Motor neuron (in vitro differentiated cells): ENCODE measurements around the gene ATP5PO. TPM values are rescaled to one million over a fixed set of nuclear protein-coding genes. Genes with fewer than 3 reads are reported as not detected.

Experiments
- ATAC-seq, 8 experiments: fragments of 200-7000 bp; cut with Tn5 transposase; replicated peaks in 6 of 8; 2 replicates each; pipeline ENCODE4 v1.8.0; 2021; ENCODE audit warnings: mild to moderate bottlenecking in 8 of 8, moderate library complexity in 8 of 8
- H3K27ac ChIP-seq, 2 donors: fragments of 250-450 bp; sonication (Bioruptor Pico); 2 replicates each; pipeline ENCODE4 v1.9.0; 2021; ENCODE audit warnings: antibody characterized with exemption in 2 of 2, mild to moderate bottlenecking in 2 of 2, moderate library complexity in 1 of 2
- H3K4me1 ChIP-seq, 2 donors: fragments of 250-450 bp; sonication (Bioruptor Pico); replicated peaks in 1 of 2; 2 replicates each; pipeline ENCODE4 v1.6.1; 2021; ENCODE audit warnings: antibody characterized with exemption in 2 of 2, mild to moderate bottlenecking in 2 of 2, moderate library complexity in 1 of 2
- H3K4me3 ChIP-seq, 5 donors: fragments of 250-450 bp; sonication (Bioruptor Pico); 2 replicates each; pipeline ENCODE4 v1.9.0; 2021; ENCODE audit warnings: antibody characterized with exemption in 5 of 5, mild to moderate bottlenecking in 5 of 5, moderate library complexity in 4 of 5
- WGBS, 10 experiments: fragments of 450-650 bp; shearing (Covaris generic); methylation state at CpG; one replicate each; pipeline ENCODE4 v1.0.0; 2022; 5-methylcytosine and 5-hydroxymethylcytosine counted together
- in situ Hi-C, 9 experiments: fragments of 400-800 bp; cut with MboI; loops; one replicate each; pipeline ENCODE4 v1.15.0; 2021; ENCODE audit warnings: low sequenced_read_pairs in 9 of 9, low pct_unique_long_range_greater_than_20kb in 2 of 9; ENCODE audit not compliant: unreplicated experiment in 9 of 9
- total RNA-seq, 8 experiments: library from RNA; unstranded; fragments of 300-600 nt; gene quantifications; 2 replicates each; pipeline versions ENCODE4 v1.2.3 to v1.2.4, GENCODE V29; 2022

ATP5PO gene, protein sequence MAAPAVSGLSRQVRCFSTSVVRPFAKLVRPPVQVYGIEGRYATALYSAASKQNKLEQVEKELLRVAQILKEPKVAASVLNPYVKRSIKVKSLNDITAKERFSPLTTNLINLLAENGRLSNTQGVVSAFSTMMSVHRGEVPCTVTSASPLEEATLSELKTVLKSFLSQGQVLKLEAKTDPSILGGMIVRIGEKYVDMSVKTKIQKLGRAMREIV
- 100 to 1,000 TPM; 237 to 347 (median 278) TPM for total RNA-seq

DNA sequence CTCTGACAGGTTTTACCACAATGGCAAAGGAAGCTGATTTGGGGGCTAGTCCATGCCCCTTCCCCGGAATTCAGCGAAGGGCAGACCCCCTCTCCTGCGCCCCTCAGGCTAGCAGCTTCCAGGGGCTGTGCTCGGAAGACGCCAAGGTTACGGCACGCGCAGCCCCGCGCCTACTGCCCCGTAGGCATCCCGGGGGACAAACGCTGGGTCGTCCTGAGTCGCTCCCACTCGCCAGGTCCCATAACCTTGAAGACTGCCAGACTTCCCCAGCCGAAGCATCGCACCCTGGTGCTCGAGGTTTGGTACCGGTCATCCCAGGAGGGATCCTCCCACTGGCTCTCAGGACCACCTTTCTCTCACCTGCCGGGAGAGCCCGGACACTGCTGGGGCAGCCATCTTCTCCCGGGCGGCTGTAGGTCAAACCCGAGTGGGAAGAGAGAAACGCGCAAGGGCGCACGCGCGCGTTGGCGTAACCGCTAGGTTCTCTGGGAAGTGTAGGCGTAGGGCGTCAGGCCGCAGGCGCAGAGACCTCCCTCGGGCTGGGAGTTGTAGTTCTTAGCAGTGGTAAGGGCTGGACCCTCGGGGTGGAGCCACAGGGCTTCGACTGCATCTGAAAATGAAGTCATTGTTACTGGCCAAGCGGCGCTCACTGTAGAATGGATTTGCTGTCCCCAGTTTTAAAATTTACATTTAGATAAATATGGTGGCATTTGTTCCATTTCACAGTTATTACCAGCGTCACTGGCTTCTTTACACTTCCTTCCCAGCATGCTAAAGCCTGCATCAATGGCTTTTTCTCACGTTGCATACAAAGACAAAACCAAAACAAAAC is at the start of gene ATP5PO:
ATP5PO (minus strand) TSS at position 437 of the 832 bp plus-strand sequence; CDS start at position 396, 41 bp downstream.
- 0 to 12% (median 3%) methylated on average over 1 to 16 of the region's 45 CpGs; no CpG with 5 or more reads in 2 of the 10 experiments for WGBS, 10 experiments
- in situ Hi-C loops = loop anchor here in 1 of 9 experiments (25.0 kb wide), 1 partner anchor 697 kb away; the partner anchor contains the start of gene RCAN1
- peak; percentile 96 to 100 (median 100) for ATAC-seq
- H3K4me3 ChIP-seq = peak within 1 kb of the TSS; percentile 61 to 93 (median 85)
- H3K4me1 ChIP-seq = peaks cover 8 to 15% of the 10 kb centered on the region in 2 donors
- peak within 1 kb of the TSS; percentile 67 to 81 for H3K27ac ChIP-seq

DNA sequence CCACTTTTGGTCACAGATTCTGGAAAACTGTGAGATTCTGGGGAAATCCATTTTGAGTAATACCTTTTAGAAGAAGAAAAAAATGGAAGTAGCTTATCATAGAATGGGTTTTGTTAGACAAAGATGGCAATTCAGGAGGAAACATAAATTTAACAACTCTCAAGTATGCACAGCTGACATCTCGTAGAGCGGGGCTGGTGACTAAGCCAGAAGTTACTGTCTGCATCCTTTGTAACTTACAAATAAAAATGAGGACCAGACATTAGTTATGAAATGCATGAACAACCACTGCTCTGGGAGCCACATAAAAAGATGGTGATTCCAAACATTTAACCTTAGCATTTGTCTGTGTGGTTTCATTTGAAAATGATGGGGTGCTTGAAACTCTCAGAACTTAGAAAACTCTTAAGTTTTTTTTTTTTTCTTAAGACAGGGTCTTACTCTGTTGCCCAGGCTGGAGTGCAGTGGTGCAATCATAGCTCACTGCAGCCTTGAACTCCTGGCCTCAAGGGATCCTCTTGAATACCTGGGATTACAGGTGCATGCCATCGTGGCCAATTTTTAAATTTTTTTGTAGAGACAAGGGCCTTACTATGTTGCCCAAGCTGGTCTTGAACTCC is 49.2 kb upstream of the ATP5PO start:
- Histone ChIP-seq H3K27ac (no peak overlapping the region), H3K4me3 (no peak overlapping the region), H3K4me1 (peaks cover 3 to 16% of the 10 kb centered on the region in 2 donors)
- in situ Hi-C loops = no loop called here
- 24 to 100% (median 93%) methylated on average over 1 to 3 of the region's 3 CpGs; no CpG with 5 or more reads in 1 of the 10 experiments for WGBS, 10 experiments
- no peak for ATAC-seq

DNA sequence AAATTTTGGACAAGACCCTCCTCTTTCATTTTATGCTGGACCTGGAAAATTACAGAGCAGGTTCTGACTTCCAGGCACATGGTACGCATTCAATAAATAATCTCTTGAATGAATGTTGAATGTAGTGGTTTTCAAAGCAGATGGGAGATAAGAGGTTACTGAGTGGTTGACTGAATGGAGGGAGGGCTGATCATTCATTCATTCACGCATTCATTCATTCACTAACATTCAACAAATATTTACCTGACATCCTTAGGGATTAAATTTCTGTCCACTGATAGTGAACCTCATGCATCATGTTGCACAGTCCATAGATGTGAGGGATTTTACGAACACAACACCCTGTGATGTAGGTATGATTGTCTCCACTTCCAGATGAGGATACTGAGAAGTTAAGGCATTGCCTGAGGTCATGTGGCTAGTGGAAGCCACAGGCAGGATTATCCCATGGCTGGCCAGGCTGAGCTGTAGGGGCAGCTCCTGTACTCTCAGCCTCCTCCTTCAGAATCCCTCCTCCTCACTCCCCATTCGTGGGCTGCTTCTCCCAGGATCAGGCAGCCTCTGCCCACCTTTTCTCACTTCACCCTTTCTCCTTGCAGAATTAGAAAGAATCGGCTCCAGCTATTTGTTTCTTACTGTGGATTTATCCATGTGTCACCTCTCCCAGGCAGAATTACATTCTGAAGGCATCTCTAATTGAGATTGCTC is 48.4 kb upstream of the ATP5PO start:
- no peak for ATAC-seq
- in situ Hi-C loops = no loop called here
- WGBS, 10 experiments = 71 to 100% (median 85%) methylated on average over 1 to 3 of the region's 5 CpGs
- Histone ChIP-seq H3K27ac (no peak overlapping the region), H3K4me3 (no peak overlapping the region), H3K4me1 (peaks cover 3 to 16% of the 10 kb centered on the region in 2 donors)

DNA sequence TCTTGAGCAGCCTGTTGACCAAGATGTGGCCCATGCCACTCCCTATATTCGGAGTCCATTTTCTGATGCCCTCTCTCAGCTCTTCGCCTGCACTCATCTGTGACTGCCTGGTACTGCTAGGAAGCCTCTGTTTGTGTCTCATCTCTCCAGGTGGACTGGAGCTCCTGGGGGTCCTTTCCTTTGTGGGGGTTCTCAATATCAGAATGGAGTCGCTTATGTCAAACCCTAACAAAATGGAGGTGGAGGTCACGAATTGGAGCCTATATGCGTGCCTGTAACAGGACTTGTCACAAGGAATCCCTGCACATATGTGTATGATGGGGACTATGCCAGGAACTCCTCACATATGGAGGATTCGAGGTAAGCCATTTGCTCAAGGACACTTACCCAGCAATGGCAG is 46.7 kb upstream of the ATP5PO start:
- no peak overlapping the region for H3K27ac ChIP-seq
- no peak overlapping the region for H3K4me3 ChIP-seq
- no peak for ATAC-seq
- in situ Hi-C loops = no loop called here
- WGBS, 10 experiments = 50 to 100% (median 95%) methylated on average over 1 to 6 of the region's 6 CpGs; no CpG with 5 or more reads in 3 of the 10 experiments
- peaks cover 3 to 8% of the 10 kb centered on the region in 2 donors for H3K4me1 ChIP-seq

DNA sequence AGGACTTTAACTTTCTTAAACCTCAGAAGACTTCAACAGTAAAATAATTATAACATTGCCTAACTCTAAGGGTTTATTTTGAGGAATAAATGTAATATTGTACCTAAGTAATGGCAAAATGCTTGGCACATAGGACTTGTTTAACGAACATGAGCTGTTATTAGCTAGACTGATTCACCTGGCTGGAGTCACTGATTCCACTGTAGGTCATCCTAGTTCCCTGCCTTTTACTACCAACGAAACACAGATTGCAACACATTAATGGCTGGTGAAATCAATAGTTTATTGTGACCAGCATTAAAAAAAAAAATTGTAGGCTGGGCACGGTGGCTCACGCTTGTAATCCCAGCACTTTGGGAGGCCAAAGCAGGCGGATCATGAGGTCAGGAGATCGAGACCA is 45.5 kb upstream of the ATP5PO start:
- in situ Hi-C loops = no loop called here
- Histone ChIP-seq H3K27ac (no peak overlapping the region), H3K4me3 (no peak overlapping the region), H3K4me1 (no peaks in the 10 kb centered on the region)
- 38 to 94% (median 69%) methylated on average over 1 to 5 of the region's 6 CpGs; no CpG with 5 or more reads in 1 of the 10 experiments for WGBS, 10 experiments
- no peak for ATAC-seq

DNA sequence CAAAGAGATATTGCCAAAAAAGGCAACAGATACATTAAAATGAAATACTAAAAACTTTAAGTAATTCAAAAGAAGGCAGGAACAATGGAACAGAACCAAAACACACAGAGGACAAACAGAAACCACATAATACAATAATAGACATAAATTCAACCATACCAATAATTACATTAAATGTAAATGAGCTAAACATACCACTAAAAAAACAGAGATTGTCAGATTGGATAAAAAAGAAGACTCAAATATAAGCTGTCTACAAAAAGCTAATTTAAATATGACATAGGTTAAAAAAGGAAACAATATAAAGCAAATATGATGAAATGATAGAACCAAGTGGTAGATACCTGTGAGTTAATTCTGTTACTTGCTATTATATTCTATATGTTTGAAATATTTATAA is 44.1 kb upstream of the ATP5PO start:
- H3K4me1 ChIP-seq = no peaks in the 10 kb centered on the region
- ATAC-seq = no peak
- H3K4me3 ChIP-seq = no peak overlapping the region
- no peak overlapping the region for H3K27ac ChIP-seq
- in situ Hi-C loops = no loop called here

DNA sequence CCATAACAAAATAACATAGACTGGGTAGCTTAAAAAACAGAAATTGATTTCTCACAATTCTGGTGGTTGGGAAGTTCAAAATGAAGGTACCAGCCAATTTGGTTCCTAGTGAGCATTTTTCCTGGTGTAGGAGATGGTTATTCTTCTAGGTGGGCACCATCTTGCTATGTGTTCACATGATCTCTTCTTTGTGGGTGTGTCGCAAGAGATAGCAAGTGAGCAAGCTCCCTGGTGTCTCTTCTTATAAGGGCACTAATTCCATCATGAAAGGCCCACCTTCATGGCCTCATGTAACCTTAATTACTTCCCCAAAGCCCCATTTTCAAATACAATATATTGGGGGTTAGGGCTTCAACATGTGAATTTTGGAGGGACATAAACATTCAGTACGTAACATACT is 38.8 kb upstream of the ATP5PO start:
- peaks cover 2 to 3% of the 10 kb centered on the region in 2 donors for H3K4me1 ChIP-seq
- ATAC-seq = no peak
- no peak overlapping the region for H3K27ac ChIP-seq
- 24 to 100% (median 97%) methylated on average over 1 to 2 of the region's 2 CpGs; no CpG with 5 or more reads in 2 of the 10 experiments for WGBS, 10 experiments
- in situ Hi-C loops = no loop called here
- no peak overlapping the region for H3K4me3 ChIP-seq

GRCh38 chr21:33951276-33952178 is 35.9 kb upstream of the ATP5PO start:
- Histone ChIP-seq H3K4me1 (peaks cover 26 to 28% of the 10 kb centered on the region in 2 donors), H3K27ac (no peak overlapping the region), H3K4me3 (no peak overlapping the region)
- ATAC-seq = no peak
- in situ Hi-C loops = no loop called here
- 33 to 97% (median 83%) methylated on average over 1 to 6 of the region's 8 CpGs; no CpG with 5 or more reads in 3 of the 10 experiments for WGBS, 10 experiments

GRCh38 chr21:33950431-33951079 is 35.0 kb upstream of the ATP5PO start:
- H3K27ac ChIP-seq = no peak overlapping the region
- ATAC-seq = no peak
- peaks cover 26 to 28% of the 10 kb centered on the region in 2 donors for H3K4me1 ChIP-seq
- 50 to 95% (median 83%) methylated on average over 2 to 6 of the region's 10 CpGs; no CpG with 5 or more reads in 2 of the 10 experiments for WGBS, 10 experiments
- in situ Hi-C loops = no loop called here
- H3K4me3 ChIP-seq = no peak overlapping the region

DNA sequence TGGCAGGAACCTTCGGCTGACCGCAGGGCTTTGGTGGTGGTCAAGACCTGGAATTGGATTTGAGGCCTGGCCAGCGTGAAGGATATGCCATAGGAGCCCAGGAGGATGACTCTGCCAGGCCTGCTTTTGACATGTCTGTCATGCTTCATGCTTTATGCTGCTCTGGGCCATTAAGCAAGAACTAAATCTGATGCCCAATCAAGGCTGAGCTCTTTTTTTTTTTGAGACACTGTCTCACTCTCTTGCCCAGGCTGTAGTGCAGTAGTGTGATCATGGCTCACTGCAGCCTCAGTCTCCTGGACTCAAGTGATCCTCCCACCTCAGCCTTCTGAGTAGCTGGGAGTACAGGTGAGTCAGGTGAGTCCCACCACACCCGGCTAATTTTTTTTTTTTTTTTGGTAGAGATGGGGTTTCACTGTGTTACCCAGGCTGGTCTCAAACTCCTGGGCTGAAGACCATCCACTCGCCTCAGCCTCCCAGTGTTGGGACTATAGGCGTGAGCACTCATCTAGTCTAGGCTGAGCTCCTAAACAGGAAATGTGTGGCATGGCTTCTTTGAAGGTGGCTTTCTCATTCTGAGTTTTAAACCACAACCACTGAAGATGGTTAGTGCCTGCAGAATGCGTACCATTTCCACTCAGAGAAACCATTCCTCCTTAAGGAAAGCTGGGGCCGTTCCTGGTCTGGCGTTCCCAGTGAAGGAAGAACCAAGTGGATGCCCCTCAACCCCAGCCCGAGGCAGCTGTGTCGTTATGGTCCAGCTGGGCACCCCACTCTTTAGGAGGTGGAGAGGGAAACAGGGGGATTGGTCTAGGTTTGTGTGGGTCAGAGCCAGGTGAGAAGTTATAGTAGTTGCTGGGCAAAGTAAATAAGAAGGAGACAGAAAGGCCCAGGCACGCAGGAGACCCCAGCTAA is 34.2 kb upstream of the ATP5PO start:
- 92 to 100% (median 100%) methylated on average over 2 to 9 of the region's 12 CpGs; no CpG with 5 or more reads in 1 of the 10 experiments for WGBS, 10 experiments
- H3K4me3 ChIP-seq = no peak overlapping the region
- peak overlapping the region; percentile 90 to 93 for H3K27ac ChIP-seq
- ATAC-seq = no peak
- H3K4me1 ChIP-seq = peaks cover 26 to 28% of the 10 kb centered on the region in 2 donors
- in situ Hi-C loops = no loop called here

GRCh38 chr21:33948951-33949444 is 33.4 kb upstream of the ATP5PO start:
- in situ Hi-C loops = no loop called here
- Histone ChIP-seq H3K27ac (peak overlapping the region; percentile 90 to 93), H3K4me3 (no peak overlapping the region), H3K4me1 (peaks cover 26 to 28% of the 10 kb centered on the region in 2 donors)
- 80 to 100% (median 90%) methylated on average over 1 to 5 of the region's 9 CpGs; no CpG with 5 or more reads in 2 of the 10 experiments for WGBS, 10 experiments
- no peak for ATAC-seq
